ENCODE data around the gene ATP23. TPM values are rescaled to one million over a fixed set of nuclear protein-coding genes. Genes with fewer than 3 reads are reported as not detected.

Gene ATP23
- total RNA-seq (2014; rRNA removed; shearing (Covaris generic)) (42.9 and 51.3 TPM in 2 replicates), total RNA-seq (2022) (27.5 and 31.7 TPM in 2 replicates), Bru-seq, nascent RNA (percentile 57 among the genes with signal in this experiment), BruChase-seq, experiment 1, labeled RNA remaining after a 6-hour chase (percentile 61 among the genes with signal in this experiment), BruChase-seq, experiment 2, labeled RNA remaining after a 2-hour chase (percentile 60 among the genes with signal in this experiment)
- long read RNA-seq, transcript ATP23-201 (6 exons, 1,245 nt) = major isoform, 24 of 35 reads
- long read RNA-seq, partial matches to known transcripts = 0 of 35 reads
- long read RNA-seq, other reads (novel, unspliced or antisense) = 11 of 35 reads

- ChIA-PET POLR2A (interaction anchor here (0.6 to 3.3 kb wide), 9 partner anchors 10 to 330 kb away, joined by 3 to 16 read pairs (median 4); no protein-coding TSS in a partner anchor), CTCF (ENCODE audit: unreplicated experiment) (interaction anchor here (0.6 kb wide), 1 partner anchor 190 kb away, joined by 4 read pairs; no protein-coding TSS in a partner anchor)
- Histone ChIP-seq H3K4me1 (ENCODE audit: insufficient read depth, low read length, poor library complexity, severe bottlenecking) (peaks cover 39% of the 10 kb centered on the region), H3K9me2 (ENCODE audit: insufficient read depth, low read length) (no peaks in the 10 kb centered on the region), H3K9me3 (ENCODE audit: low read length) (no peaks in the 10 kb centered on the region), H4K20me1 (ENCODE audit: insufficient read depth, low read length) (no peaks in the 10 kb centered on the region), H3K4me3 (ENCODE audit: low read depth, low read length, poor library complexity, severe bottlenecking) (peak within 1 kb of the TSS; percentile 88), H3K36me3 (ENCODE audit: insufficient read depth, low read length) (no peaks in the 10 kb centered on the region), H2AFZ (ENCODE audit: low read length) (peak within 1 kb of the TSS; percentile 85), H3K27ac (ENCODE audit: low read depth, low read length, poor library complexity, severe bottlenecking) (peak within 1 kb of the TSS; percentile 81), H3K4me2 (ENCODE audit: low read length) (peak within 1 kb of the TSS; percentile 97), H3K79me2 (ENCODE audit: insufficient read depth, low read depth, low read length) (peaks cover 8% of the 10 kb centered on the region; the same call in 1 of the 2 replicates)
- BruUV-seq (replicated peaks) = no TSS peak
- no peak for TF ChIP-seq EZH2phosphoT487 (IDR thresholded peaks at IDR 0.05; ENCODE audit: borderline replicate concordance, low read depth, low read length)
- TF ChIP-seq CTCF (conservative IDR thresholded peaks at IDR 0.05; ENCODE audit: low read length) = no peak
- DNase-seq (ENCODE audit: low spot score) = peak; percentile 96
- intact Hi-C loops (cut with micrococcal nuclease; ENCODE audit: unreplicated experiment) = no loop called here
These were observed at the start of gene ATP23 for GRCh38 chr12:57941165-57941894. ATP23 (plus strand) TSS chr12:57941567; CDS start chr12:57941702, 135 bp downstream.

- BruUV-seq (replicated peaks) = no TSS peak
- no peaks in the 10 kb centered on the region for H3K79me2 ChIP-seq (ENCODE audit: insufficient read depth, low read depth, low read length)
These were observed 49.0 kb upstream of the ATP23 start for GRCh38 chr12:57892232-57892972.

More at GRCh38 chr12:57892232-57892972, 49.0 kb upstream of the ATP23 start:
- peaks cover 87% of the 10 kb centered on the region for H3K4me1 ChIP-seq (ENCODE audit: insufficient read depth, low read length, poor library complexity, severe bottlenecking)
- H3K9me2 ChIP-seq (ENCODE audit: insufficient read depth, low read length) = no peaks in the 10 kb centered on the region
- CTCF ChIA-PET (ENCODE audit: unreplicated experiment) = interaction anchor here (1.2 kb wide), 1 partner anchor 38 kb away, joined by 3 read pairs; no protein-coding TSS in a partner anchor
- H4K20me1 ChIP-seq (ENCODE audit: insufficient read depth, low read length) = no peaks in the 10 kb centered on the region
- TF ChIP-seq CTCF (conservative IDR thresholded peaks at IDR 0.05; ENCODE audit: low read length) (no peak), EZH2phosphoT487 (IDR thresholded peaks at IDR 0.05; ENCODE audit: borderline replicate concordance, low read depth, low read length) (no peak)
- POLR2A ChIA-PET = interaction anchor here (0.6 to 5.4 kb wide), 5 partner anchors 9 to 1138 kb away, joined by 3 to 28 read pairs (median 4); partner anchors contain the start of gene CTDSP2
- intact Hi-C loops (cut with micrococcal nuclease; ENCODE audit: unreplicated experiment) = no loop called here
- no peak for DNase-seq (ENCODE audit: low spot score)
- H3K36me3 ChIP-seq (ENCODE audit: insufficient read depth, low read length) = no peaks in the 10 kb centered on the region
- H3K4me2 ChIP-seq (ENCODE audit: low read length) = peak overlapping the region; percentile 43
- H3K9me3 ChIP-seq (ENCODE audit: low read length) = no peaks in the 10 kb centered on the region
- no peak overlapping the region for H3K4me3 ChIP-seq (ENCODE audit: low read depth, low read length, poor library complexity, severe bottlenecking)
- H2AFZ ChIP-seq (ENCODE audit: low read length) = peak overlapping the region; percentile 46; the same call in 1 of the 2 replicates
- H3K27ac ChIP-seq (ENCODE audit: low read depth, low read length, poor library complexity, severe bottlenecking) = no peak overlapping the region
